Right kidney (tissue), 1 donor: ENCODE results near the gene EVC2.

Experiments
- DNase-seq: peaks from one replicate; pipeline ENCODE4 v3.0.0-alpha.2; 2016

EVC2 gene

DNA sequence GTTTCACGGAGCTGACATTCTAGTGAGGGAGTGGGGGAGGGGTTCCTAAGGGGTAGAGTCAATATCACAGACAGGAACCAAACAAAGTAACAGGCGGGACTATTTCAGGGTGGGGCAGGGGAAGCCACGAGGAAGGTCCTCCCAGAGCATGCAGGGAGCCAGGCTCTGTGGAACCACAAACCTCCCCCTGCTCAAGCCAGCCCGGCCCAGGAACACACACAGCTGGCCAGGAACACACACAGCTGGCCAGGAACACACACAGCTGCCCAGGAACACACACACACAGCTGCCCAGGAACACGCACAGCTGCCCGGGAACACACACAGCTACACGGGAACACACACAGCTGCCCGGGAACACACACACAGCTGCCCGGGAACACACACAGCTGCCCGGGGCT is 24.8 kb downstream of the EVC2 start:
- DNase-seq: no peak

DNA sequence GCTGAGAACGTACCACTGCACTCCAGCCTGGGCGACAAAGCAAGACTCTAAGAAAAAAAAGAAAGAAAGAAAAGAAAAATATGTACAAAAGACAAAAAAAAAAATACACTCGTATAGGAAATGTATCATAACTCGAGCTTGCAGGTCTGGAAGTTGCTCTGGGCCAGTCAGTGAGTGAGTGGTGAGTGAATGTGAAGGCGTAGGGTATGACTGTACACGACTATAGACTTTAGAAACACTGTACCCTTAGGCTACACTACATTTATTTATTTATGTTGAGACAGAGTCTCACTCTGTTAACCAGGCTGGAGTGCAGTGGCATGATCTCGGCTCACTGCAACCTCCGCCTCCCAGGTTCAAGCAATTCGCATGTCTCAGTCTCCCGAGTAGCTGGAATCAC is 29.4 kb downstream of the EVC2 start:
- no peak for DNase-seq

DNA sequence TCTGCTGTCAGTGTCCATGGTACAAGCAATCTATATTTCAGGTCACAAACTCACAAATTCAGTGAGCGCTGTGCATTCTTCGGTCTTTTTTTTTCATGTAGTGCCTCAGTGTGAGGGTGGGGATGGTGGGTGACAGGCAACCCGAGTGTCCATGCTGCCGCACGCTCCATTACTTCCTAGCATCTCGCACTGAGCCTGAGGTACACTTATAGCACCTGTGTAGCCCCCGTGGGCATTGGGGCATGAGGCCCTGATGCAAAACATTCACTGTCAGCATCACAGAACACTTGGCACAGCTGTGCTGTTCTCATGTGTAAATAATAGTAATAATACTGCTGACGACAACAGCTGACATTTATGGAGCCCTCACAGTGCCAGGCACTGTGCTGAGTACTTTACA is 31.6 kb downstream of the EVC2 start:
- DNase-seq: no peak

DNA sequence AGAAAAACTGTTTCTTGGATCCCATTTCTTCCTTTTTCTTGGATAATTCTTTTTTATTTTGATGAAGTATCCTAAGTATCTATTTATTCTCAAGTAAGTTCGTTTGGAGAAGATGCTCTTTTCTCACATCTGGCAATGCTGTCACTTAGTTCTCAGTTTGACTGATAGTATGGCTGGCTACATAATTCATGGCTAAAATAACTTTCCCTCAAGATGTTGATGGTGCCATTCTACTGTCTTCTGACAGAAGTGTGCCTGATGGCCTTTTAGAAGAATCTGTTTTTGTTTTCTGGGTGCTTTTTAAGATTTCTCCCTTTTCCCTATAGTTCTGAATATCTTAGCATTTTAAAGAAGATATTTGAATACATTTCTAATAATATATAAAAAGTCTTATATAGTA is 41.6 kb downstream of the EVC2 start:
- DNase-seq: no peak

DNA sequence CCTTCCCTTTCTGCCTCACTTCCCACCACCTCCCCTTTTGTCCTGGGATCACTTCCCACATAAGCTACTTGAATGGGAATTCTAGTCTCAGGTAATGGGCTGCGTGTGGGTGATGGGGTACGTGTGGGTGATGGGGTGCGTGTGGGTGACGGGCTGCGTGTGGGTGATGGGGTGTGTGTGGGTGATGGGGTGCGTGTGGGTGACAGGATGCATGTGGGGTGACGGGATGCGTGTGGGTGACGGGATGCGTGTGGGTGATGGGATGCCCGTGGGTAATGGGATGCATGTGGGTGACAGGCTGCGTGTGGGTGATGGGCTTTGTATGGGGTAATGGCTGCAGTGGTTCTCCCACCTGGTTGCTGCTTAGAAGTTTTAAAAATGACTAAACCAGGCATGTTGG is 43.6 kb downstream of the EVC2 start:
- no peak for DNase-seq

DNA sequence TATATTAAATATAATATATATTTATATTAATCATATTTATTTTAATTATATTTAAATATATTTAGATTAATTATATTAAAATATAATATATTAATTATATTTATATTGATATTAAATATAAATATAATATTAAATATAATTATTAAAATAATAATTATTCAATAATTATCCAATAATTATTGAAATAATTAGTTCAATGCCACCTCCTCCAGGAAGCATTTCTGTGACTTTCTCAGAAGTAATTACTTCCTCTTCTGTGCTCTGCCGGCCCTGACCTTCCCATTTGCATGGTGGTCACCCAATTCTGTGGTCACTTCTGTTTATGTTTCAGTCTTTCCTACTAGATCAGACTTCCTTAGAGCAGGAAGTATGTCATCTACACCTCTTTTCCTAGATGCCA is 45.8 kb downstream of the EVC2 start:
- DNase-seq: no peak

DNA sequence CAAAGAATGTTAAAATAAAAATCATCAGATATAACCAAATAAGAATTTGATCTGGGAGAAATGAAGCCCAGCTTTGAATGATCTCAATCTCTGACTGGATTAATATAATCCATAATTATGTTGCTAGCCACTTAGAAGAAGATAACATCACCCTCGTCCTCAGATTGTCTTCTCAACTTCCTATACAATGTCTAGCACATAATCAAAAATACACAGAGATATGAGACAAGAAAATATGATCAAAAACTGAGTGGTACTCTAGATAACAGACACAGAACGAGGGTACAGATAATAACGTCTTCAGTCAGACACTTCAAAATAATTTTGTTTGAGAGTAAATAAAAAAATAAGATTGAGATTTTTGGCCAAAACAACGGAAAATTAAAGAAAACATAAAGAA is 47.1 kb downstream of the EVC2 start:
- no peak for DNase-seq

DNA sequence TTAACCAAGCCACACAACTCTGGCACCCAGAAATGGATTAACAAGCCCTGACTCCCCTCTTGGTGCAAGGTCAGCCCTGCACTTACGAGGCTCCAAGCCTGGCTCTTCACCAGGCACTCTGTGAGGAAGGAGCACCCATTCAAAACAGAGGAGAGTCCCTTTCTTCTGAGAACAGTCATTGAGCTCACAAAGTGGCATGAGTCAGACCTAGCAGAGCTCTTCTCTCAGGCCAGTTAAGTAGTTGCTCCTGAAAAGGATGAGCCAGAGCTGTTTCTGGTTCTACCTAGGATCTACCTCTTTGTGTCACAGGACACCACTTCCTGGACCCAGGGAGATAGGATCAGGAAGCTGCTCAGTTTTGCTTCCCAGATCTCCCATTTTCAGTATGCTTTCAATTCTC is 48.2 kb downstream of the EVC2 start:
- DNase-seq: no peak

DNA sequence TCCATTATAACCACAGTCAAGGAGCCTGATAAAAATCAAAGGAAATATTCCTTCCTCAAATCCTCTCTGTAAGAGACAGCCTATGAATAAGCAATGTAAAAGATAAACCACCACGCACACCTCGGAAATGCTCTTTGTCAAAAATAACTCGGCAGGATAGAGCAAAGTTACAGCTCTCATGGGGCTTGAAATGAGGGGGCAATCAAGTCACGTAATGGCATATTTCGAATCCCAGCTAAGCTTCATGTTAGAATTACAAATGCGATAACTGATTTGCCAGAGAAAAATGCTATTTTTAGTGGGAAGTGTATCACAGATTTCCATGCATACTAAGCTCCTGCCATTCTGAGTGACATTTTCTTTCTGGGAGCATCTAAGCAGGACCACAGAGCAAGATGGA is 49.4 kb downstream of the EVC2 start:
- DNase-seq: no peak

DNA sequence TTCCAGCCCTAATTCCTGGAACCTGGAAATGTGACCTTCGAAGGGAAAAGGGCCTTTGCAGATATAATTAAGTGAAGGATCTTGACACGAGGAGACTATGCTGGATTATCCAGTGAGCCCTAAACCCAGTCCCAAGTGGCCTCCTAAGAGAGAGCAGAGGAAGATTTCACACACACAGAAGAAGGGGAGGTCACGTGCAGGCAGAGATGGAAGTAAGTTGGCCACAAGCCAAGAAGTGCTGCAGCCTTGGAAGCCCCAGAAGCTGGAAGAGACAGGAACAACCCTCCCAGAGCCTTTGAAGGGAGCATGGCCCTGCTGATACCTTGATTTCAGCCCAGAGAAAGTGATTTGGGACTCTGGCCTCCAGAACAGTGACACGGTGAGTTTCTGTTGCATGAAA is 51.9 kb downstream of the EVC2 start:
- DNase-seq: no peak

DNA sequence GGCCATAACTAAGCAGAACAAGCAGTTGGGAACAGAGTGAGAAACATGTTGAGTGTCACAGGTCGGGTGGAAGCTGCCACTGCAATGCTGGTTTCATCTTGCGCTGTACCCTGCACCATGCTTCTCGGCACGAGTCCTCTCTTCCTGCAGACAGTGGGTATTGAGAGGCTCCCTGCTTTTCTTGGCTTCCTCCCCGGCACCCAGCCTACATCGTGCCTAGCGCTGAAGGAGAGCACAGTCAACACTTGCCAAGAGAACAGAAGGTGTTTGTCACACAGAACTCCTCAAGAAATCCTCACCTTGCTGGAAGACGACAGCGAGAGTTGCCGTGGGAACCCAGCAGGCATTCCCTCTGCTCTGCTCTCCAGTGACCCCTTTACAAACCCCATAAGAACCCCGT is 53.6 kb downstream of the EVC2 start:
- DNase-seq: no peak

DNA sequence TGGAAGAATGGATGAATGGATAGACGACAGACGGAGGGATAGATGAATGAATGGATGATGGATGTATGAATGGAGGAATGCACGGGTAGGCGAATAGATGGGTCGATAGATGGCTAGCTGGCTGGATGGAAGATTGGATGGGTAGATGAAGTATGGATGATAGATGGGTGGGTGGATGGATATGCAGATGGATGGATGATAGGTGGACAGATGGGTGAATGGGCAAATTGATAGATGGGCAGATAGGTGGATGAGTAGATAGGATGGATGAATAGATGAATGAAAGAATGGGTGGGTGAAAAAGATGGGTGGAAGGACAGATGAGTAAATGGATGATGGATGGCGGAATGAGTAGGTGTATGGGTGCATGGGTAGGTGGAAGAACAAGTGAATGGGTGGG is 57.3 kb downstream of the EVC2 start:
- no peak for DNase-seq

DNA sequence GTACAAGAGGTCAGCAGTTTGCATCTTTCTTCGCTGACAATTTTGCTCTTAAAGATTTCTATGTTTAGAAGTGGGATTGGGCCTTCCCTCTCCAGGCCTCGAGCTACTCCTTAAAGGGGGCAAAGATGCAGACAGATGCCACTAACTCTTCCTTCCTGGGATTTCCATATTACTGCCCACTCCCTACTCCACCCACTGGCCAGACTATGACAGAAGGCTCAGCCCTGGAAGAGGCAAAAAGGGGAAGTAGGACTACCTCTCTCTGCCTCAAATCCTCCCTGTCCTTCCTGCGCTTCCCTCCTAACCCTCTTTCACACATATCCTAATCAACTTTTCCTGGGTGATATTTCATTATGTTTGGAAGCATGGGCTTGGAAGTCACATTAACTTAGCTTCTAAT is 58.3 kb downstream of the EVC2 start:
- DNase-seq: no peak

DNA sequence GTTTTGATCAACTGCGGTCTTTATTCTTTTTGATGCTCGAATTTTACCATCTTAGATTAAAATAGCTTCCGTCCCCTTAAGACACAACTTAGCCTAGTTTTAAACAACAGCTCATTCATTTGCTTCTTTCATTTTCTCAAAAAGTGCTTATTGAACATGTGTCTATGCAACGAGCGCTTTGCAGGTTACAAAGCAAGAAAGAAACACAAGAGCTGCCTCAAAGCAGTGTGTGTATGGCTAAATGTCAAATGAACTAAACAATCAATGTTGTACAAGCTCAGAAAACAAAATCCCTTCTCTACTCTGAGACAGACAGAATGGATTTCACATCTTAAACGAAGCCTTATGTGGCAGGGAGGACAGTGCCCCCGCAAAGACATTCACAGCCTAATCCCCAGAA is 61.0 kb downstream of the EVC2 start:
- no peak for DNase-seq

DNA sequence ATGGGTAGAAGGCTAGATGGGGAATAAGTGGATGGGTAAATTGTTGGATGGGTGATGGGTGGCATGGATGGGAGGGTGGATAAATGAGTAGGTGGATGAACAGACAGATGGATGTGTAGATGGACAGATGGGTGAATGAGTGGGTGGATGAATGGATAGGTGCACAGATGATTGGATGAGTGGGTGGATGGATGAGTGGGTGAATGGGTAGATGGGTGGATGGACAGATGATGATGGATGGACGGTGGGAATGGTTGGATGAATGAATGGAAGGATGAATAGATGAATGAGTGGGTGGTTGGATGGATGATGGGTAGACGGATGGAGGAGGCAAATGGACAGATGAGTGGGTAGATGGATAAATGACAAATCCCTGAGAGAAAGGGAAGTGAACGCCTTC is 68.3 kb downstream of the EVC2 start:
- no peak for DNase-seq

DNA sequence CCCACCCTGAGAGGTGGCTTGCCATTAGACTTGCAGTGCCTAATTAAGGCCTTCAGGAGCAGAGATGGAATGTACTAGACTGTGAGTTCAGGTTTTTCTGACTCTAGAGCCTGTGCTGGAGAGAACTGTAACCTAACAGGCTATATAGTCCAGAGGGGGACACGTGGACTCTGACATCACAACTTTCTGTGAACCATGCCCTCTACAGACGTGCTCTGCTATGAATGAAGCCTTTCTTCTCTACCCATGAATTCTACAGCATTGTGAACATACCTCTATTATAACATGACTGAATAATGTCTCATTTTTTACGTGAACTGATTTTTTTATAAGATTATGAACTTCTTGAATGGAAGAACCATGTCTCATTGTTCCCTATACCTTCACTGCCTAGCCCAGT is 68.8 kb downstream of the EVC2 start:
- DNase-seq: no peak

DNA sequence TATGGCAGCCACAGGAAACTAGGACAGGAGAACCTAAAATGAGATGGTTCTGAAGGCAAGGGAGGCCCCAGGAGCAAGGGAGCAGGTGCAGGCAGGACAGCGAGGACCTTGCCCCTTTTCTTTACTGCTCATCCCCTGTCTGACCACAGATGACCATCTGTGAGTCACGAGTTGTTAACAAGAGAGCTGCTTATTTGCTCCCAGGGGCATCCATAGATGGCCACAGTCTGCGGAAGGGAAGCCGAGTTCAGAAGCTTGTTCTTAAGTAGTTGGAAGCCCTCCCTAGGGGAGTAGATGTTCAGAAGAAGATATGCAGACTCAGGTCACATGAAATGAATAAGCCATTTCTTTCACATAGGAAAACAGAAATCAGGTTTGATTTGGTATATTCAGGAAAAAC is 69.4 kb downstream of the EVC2 start:
- DNase-seq: no peak

DNA sequence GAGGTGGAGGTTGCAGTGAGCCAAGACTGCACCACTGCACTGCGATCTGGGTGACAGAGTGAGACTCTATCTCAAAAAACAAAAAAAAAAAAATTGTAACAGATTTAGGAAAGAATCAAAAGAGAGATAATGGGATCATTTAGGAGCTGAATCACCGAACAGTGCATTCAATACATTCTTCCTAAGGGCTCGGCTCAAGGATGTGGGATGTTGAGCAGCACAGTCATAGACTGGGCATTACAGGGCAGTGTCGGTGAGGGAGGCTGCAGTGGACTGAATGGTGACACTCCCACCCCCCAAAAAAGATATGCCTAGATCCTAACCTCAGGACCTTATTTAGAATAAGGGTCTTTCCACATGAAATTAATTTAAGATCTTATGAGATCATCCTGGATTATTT is 70.0 kb downstream of the EVC2 start:
- DNase-seq: no peak

DNA sequence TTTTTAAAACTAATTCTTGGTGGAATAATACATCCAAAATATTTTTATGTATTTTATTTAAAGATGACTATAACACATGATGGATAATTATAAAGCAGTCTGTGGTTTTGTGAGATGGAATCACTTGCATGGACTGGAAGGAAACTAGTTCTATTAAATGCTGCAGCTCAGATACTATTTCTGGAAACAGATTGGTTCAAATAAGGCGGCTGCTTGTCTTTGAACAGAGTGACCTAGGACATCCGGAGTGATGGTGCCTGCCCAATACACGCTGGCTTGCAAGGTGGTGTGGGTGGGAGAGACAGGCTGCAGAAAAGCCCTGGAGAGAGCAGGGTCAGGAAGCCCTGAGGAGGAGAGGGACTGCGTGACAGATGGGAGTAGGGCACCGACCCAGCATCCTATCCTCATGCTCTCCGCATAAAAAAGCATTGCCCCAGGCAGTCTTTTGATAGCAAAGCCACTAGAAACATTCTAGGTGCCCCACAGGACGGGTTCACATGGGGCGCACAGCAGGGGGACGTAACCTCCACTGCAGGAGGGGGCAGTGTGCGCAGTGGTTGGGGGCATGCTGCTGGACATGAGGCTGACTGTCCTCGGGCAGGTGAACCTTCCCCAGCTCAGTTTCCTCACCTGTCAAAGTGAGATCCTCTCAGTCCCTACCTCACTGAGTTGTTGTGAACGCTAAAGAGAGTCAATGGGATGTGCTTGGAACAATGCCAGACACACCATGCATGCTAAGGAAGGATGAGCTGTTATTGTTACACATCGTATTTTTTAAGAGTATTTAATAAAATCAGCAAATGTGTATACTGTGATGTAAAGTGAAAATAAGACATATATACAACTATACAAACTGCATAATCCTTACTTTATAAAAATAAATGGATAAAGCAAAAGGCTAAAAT is 71.3 kb downstream of the EVC2 start:
- DNase-seq: no peak

DNA sequence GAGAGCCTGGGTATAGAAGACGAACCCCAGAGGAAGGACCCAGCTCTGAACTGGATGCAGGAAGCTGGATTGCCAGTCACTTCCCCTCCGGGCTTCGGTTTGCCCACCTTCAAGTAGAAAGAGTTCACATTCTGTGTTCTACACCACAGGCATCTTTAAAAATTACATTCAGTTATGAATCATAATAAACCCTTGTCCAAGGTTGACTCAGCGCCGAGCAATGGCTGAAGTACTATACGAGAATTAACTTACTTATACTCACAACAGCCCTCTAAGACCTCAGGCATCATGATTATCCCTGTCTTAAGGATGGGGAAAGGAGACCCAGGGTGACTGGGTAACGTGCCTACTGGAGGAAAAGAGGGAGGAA is 72.5 kb downstream of the EVC2 start:
- no peak for DNase-seq

DNA sequence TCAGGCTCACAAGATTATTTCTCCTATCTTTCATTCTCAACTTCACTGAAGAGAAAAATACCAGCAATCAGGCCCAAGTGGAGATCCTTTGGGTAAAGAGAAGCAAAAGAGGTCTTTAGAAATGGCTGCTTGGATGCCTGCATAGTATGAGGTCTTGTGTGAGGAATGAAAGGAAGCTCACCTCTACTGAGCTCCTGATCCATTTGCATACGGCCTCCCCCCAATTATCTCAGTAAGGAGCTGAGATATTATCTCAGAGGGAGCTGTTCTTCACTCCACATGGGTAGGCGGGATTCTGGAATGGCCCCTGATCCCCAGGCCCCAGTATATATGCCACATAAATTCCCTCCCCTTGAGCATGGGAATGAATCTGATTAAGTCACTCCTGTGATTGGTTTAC is 75.8 kb downstream of the EVC2 start:
- DNase-seq: no peak

DNA sequence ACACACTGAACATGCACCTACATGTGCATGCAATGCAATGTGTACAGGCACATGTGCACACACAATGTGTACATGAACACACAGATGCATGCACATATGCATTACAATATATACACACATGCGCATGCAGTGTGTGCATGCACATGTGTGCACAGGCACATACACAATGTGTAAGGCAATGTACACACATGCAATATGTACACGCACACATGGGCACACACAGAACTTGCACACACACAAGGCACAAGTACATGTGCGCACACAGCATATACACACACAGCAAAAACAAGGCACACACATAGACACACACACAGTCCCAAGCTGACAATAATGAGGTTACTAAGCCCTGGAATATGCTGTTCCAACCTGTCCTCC is 76.3 kb downstream of the EVC2 start:
- DNase-seq: no peak

DNA sequence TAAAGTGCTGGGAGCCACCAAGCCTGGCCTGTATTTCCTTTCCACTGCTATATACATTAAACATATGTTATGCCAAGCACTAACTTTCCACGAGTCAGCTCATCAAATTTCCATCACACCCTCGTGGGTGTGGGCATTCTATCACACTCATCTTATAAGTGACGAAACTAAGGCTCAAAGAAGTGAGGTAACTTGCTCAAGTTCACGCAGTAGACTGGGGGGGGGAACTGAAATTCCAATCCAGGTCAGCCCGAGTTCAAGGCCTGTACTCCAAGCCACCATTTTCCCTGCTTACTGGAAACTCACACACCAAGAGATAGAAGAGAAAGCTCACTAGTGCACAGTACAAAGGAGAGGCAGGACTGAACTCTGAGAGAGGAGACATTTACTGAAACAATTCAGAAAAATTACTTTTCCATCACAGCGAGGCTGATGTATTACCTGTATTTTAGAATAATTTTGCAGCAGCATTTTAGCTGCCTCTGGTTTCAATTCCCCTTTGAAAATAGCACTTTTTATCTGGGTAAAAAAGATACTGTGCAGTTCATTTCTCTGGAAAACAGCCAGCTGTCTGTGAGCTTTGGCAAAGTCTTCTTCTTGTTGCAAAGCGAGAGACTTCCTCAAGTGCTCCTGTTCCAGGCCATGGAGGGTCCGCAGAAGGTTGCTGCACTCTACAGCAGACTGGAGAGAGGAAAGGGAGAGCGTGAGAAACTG is 76.8 kb downstream of the EVC2 start:
- DNase-seq: no peak

DNA sequence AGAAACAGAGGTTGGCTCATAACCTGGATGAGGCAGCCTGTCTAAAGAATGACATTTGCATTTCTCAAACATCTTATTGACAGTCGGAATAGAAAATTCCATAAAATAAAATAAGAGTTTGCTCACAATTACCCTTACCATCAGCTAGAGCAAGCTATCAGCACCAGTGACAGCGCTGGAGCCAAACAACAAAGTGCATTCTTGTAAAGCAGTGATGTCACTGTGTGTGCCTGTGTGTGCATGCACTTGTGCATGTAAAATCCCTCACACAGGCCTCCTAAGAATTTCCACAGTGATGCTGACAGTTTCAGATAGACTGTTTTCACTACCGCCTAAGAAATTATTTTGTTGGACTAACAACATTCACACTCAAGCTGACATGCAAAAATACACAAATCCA is 77.6 kb downstream of the EVC2 start:
- no peak for DNase-seq
